ENCODE data around the gene NMT1.
A peak's percentile ranks its signal among the peaks of the same experiment; 100 is the strongest.
"Not testable (repeated sequence)": the region's sequence is repeated elsewhere in the genome, so short reads cannot be mapped to it uniquely, and the experiment has no call there.

NMT1 gene

DNA sequence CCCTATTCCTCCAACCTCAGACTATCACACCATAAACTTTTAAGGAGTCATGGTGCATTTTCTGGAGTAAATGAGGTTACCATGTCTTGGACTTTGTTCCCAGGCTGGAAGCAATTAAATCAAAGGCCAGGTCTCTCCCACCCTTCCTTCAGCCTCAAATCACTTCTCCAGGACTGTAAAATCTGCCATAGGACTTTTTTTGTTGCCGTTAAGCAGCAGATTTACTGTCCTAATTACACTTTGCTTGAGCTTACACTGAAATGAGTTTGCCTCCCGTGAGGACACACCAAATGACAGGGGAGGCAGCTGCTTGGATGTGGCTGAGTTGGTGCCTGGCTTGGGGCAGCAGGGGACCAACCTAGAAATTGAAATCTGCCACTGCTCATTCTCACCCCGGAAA lies 24.4 kb upstream of the NMT1 start:
- DNase-seq (ENCODE audit: low read depth), result no peak

- DNase-seq (ENCODE audit: low read depth), result no peak
Measured at GRCh38 chr17:45038728-45039634, 22.1 kb upstream of the NMT1 start.

DNA sequence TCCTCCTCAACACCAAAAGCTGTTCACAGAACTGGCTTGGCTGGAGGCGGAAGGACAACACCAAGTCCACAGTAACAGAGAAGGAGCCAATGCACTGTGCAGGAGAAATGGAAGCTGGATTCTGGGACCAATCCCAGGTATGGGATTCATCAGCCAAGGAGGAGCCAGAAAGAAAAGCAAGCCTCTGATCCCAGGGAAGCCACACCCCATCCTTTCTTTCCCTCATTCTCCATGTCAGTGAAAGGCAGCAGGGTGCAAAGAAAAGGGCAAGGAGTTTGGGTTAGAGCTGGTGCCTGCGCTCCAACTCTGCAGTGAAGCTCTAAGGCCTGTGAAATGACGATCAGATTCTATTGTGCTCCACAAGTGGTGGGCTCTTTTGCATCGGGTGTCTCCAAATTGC lies 20.7 kb upstream of the NMT1 start:
- no peak for DNase-seq (ENCODE audit: low read depth)

DNA sequence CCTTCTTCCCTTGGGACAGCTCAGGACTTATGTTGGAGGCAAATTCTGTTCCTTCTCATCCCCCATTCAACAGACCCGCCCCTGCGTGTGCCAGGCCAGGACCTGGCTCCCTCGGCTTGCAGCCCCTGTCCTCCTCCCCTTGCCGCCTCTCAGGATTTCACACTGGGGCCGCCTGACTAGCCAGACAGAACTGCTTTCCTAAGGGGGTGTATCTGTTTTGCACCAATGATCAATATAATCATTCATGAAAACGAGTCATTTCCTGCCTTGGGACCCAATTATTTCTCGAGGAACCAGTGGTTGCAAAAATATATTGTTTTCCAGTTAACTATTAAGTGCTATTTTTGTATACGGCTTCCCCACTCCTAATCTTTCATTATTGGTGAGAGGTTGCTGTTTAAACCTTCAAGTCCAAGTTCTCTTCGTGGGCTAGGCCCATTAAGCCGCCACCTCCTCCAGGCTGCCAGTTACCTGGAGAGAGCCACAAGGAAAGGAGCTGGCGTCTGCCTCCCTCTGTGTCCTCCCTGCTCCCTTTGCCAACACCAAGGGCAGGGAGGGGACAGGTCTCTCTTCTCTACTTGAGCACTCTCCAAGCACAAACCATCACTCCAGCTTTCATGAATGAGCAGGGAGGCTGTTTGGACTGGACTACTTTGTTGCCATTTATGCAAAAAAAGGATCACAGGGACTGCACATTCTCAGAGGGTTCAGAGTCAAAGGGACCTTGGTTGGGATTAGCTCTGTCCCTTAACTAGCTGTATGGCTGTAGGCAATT lies 18.6 kb upstream of the NMT1 start:
- no peak for DNase-seq (ENCODE audit: low read depth)

DNA sequence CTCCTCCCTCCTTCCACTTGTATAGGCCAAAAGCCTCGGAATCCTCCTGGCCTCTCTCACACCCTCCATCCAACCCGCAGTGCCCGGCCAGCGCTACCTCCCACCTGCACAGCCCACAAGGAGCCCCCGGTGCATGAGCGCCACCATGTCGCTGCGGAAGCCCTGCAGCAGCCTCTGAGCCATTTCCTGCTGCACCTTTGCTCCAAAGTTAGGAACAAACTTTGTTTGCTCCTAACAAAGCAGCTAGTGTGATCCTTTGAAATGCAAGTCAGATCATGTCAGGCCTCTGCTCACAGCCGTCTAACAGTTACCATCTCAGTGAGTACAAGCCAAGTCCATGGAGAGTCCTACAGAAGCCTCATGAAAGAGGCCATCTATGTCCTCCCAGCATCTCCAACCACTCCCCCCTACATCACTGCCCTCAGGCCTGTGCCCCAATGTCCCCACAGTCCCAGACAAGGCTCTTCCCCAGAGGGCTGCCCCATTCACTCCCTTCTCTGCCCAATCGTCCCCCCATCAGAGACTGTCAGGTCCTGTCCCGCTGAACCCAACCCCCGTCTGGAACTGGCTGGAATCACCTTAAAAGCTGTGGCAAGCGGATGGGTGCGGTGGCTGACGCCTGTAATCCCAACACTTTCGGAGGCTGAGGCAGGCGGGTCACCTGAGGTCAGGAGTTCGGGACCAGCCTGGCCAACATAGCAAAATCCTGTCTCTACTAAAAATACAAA lies 17.1 kb upstream of the NMT1 start:
- DNase-seq (ENCODE audit: low read depth), result no peak

DNA sequence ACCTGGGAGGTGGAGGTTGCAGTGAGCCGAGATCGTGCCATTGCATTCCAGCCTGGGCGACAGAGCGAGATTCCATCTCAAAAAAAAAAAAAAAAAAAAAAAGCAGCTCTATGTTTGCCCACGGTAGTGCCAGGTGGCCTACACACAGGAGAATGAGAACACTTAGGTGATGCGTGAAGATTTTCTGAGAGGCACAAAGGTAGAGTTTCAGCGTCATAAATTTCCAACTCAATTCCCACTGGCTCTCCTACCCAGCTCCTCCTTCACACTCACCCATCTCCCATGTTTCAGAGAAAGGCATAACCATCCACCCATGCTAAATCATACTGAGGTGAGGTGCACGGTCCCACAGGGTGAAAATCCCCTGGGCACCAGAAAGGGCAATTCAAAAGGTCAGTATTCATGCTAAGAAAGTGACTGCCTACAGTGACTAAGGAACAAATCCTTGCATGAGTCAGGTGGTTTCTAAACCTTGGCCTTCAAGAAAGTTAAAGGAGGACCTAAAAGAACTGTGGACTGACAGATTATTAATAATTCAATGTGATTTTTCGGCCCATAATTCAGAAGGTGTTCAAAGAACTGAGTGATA lies 14.5 kb upstream of the NMT1 start:
- DNase-seq (ENCODE audit: low read depth), result no peak

GRCh38 chr17:45048795-45049563 lies 12.1 kb upstream of the NMT1 start:
- DNase-seq (ENCODE audit: low read depth), result no peak

GRCh38 chr17:45050481-45051059 lies 10.5 kb upstream of the NMT1 start:
- DNase-seq (ENCODE audit: low read depth), result peak; percentile 5

DNA sequence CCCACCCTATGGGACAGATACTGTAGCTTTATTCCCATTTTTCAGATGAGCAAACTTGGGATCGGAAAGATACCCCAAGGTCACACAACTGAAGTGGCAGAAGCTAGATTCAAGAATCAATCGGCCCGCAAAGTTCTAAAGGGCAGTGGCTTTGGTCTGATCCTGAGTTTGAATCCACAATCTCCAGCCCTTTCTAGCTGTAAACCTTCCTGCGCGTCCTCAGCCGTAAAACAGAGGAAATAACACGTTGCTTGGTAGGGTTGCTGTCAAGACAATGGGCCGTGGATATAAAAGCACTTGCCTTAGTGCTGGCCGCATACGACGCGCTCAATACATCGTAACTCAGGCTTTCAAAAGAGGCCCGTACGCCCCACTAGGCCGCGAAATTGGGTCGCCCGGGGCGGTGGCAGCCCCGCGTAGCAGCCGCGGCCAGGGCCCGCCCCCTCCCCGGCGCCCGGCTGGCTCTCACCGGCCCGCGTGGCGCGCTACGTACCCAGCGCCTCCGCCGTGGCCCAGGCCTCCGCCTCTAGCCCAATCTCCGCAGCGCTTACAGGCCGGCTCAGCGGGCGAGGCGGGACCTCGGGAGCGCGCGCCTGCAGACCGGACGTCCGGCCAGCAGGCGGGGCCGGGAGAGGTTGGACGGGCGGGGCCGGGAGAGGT lies 9.9 kb upstream of the NMT1 start, which contains the start of gene DCAKD:
Gene DCAKD (minus strand): TSS at position 573 of the 660 bp plus-strand sequence. CDS start 16,747 bp downstream, outside the sequence.
- DNase-seq (ENCODE audit: low read depth), result peak; percentile 79

DNA sequence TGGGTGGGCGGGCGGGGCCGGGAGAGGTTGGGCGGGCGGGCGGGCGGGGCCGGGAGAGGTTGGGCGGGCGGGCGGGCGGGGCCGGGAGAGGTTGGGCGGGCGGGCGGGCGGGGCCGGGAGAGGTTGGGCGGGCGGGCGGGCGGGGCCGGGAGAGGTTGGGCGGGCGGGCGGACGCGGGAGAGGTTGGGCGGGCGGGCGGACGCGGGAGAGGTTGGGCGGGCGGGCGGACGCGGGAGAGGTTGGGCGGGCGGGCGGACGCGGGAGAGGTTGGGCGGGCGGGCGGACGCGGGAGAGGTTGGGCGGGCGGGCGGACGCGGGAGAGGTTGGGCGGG lies 9.4 kb upstream of the NMT1 start:
- not testable (repeated sequence) for DNase-seq (ENCODE audit: low read depth)

DNA sequence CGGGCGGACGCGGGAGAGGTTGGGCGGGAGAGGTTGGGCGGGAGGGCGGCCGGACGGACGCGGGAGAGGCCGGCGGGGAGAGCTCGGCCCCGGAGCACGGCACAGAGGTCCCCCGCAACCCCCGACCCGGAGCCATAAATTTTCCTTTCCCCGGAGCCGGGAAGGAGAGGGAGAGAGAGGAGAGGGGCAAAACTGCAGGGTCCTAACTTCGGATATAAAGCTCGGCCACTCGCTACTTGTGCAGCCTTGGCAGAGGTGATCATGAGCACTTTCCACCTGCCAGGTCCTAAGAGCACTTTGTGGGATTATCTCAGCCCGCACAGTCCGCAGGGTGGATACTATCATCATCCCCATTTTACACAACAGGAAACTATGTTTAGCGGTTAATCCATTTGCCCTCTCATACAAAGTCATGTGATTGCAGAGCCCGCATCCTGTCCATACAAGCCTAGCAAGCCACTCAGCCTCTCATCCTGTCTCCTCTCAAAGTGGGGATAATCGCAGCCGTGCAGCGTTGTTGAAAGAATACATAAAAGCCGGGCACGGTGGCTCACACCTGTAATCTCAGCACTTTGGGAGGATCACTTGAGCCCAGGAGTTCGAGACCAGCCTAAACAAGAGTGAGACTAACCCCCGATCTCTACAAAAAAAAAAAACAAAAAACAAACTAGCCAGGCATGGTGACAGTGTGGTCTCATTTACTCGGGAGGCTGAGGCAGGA lies 8.9 kb upstream of the NMT1 start:
- DNase-seq (ENCODE audit: low read depth), result peak; percentile 10

DNA sequence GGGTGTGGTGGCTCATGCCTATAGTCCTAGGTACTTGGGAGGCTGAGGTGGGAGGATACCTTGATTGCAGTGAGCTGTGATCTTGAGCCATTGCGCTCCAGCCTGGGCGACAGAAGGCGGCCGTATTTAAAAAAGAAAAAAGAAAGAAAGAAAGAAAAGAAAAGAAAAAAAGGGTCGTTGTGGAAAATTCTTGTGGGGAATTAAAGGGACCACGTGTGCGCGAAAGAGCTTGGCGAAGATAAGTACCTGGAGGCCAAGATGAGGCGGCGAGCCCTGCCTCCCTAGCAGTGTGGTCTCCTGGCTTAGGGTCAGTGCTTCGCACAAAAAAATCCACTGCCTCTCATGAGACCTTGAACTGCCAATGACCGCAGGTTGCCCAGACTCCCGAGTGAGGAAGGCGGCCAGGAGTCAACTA lies 728 bp upstream of the NMT1 start:
- DNase-seq (ENCODE audit: low read depth), result no peak

GRCh38 chr17:45061606-45062205 lies 589 bp downstream of the NMT1 start:
- no peak for DNase-seq (ENCODE audit: low read depth)

- no peak for DNase-seq (ENCODE audit: low read depth)
Measured at GRCh38 chr17:45063198-45063597, 2.1 kb downstream of the NMT1 start.

DNA sequence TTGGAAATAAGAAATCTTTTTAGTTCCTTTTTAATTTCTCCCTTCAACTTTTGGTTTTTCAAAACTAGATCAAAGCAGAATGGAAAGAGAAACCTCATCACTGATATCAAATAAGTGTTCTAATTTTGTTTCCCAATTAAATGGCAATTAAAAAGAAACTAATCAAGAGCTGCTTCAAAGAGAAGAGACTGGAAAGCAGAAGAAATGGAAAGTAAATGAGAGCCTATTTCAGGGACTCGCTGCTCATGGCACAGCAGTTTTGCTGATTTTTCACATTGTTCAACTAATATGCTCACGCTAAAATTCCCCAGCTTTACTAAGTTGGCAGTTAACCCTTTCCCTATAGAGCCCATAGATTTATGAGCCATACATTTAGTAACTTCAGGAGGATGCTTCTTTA lies 6.5 kb downstream of the NMT1 start:
- no peak for DNase-seq (ENCODE audit: low read depth)

GRCh38 chr17:45070001-45070400 lies 8.9 kb downstream of the NMT1 start:
- DNase-seq (ENCODE audit: low read depth), result no peak

DNA sequence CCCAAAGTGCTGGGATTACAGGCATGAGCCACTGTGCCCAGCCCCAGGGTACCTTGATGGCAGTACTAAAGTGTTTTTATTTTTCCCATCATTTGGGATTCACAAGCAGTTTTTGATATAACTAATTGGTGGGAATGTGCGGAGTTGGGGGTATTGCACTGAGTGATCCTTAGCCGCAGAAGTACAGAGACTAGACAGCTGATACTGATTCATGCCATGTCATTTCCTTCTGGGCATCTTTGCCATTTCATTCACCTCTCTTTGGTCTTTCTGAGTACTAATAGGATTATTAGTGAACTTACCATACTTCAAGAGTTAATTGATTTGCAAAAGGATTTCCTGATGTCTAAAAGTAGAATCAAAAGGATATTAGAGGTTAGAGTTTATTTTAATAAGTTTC lies 9.7 kb downstream of the NMT1 start:
- no peak for DNase-seq (ENCODE audit: low read depth)

DNA sequence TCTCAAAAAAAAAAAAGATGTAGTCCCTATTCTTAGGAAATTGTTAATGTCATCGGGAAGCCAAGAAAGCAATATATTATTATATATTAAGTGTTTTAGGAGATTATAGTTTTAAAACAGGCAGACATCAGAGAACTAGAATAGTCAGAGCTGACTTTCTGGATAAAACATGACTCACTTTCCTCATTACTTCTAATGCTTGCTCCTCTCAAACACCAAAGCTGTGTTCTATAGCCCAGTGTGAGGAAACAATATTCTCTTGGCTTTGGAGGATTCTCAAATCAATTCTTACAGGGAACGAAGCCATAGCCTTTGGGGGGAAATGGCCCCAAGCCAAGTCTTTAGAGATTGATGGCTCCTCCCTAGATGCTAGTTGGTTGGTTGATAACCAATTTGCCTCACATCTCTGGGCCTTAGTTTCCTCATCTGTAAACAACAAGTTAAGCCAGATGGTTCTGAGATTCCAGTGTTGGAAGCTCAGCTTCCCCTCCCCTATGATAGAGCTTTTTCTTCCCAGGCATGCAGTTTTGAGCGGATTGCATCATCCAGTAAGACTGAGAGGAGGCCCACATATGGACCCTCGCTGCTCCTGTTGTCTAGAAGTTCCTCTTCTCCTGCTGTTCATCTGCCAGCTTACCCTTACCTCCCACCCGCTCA lies 12.4 kb downstream of the NMT1 start:
- DNase-seq (ENCODE audit: low read depth), result no peak

DNA sequence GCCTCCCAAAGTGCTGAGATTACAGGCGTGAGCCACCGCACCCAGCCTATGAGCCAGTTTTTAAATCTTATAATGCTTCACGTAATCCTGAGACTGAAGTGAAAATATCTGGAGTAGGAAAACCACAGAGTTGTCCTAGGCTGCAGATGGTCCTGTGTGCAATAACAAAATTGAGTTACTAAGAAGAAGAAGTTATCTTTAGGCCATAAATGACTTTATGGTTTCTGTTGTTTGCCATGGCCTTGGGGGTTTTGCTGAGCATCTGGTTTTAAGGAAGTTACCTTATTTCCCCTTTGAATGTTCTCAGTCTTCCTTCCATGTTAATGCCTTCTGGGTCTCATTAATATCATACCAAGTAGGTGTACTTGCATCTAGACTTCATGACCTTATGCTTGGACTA lies 16.5 kb downstream of the NMT1 start:
- no peak for DNase-seq (ENCODE audit: low read depth)

Measured in activated gamma-delta T cell treated with anti-CD3 and anti-CD28 coated beads, Interleukin-2, amount 50 U/mL, for 16 hours (primary cell).